ENCODE results near the gene PIGW.
A peak's percentile ranks its signal among the peaks of the same experiment; 100 is the strongest.

PIGW gene

GRCh38 chr17:36509272-36509985 lies 25.4 kb upstream of the PIGW start:
- no peak for DNase-seq

- DNase-seq: no peak
These were observed 24.2 kb upstream of the PIGW start for GRCh38 chr17:36510636-36511035.

- DNase-seq: no peak
These were observed 23.6 kb upstream of the PIGW start for GRCh38 chr17:36511216-36511615.

- DNase-seq: no peak
These were observed 22.1 kb upstream of the PIGW start for GRCh38 chr17:36512641-36513040.

- no peak for DNase-seq
These were observed 19.9 kb upstream of the PIGW start for GRCh38 chr17:36514856-36515255.

- DNase-seq: no peak
These were observed 18.9 kb upstream of the PIGW start for GRCh38 chr17:36515837-36516236.

- no peak for DNase-seq
These were observed 11.7 kb upstream of the PIGW start for GRCh38 chr17:36523113-36523512.

GRCh38 chr17:36524428-36524876 lies 10.3 kb upstream of the PIGW start:
- no peak for DNase-seq

- no peak for DNase-seq
These were observed 9.7 kb upstream of the PIGW start for GRCh38 chr17:36525113-36525512.

- no peak for DNase-seq
These were observed 8.9 kb upstream of the PIGW start for GRCh38 chr17:36525888-36526287.

- no peak for DNase-seq
These were observed 7.1 kb upstream of the PIGW start for GRCh38 chr17:36527621-36528250.

GRCh38 chr17:36529121-36529520 lies 5.7 kb upstream of the PIGW start:
- no peak for DNase-seq

GRCh38 chr17:36532435-36532975 lies 2.3 kb upstream of the PIGW start:
- no peak for DNase-seq

- DNase-seq: peak; percentile 48 to 65
These were observed 600 bp upstream of the PIGW start for GRCh38 chr17:36533935-36534839.

GRCh38 chr17:36535669-36536081 lies 888 bp downstream of the PIGW start:
- no peak for DNase-seq

GRCh38 chr17:36540696-36541095 lies 5.9 kb downstream of the PIGW start:
- no peak for DNase-seq

- no peak for DNase-seq
These were observed 8.0 kb downstream of the PIGW start for GRCh38 chr17:36542755-36543154.

- peak; percentile 27 to 40 for DNase-seq
These were observed 9.2 kb downstream of the PIGW start for GRCh38 chr17:36544044-36544306.

GRCh38 chr17:36544307-36545076 lies 9.7 kb downstream of the PIGW start, which contains the start of gene GGNBP2:
Gene GGNBP2, plus strand, starts transcription at chr17:36544919. Its CDS starts 806 bp downstream, at chr17:36545725.
- DNase-seq: peak; percentile 93

GRCh38 chr17:36545077-36545464 lies 10.3 kb downstream of the PIGW start:
- no peak for DNase-seq

GRCh38 chr17:36545465-36546417 lies 11.0 kb downstream of the PIGW start:
- peak; percentile 97 to 98 for DNase-seq

Measured in CD4-positive, alpha-beta T cell treated with Interferon alpha-2 for 1 hour (primary cell).